HT-29 (cell line): ENCODE data around the gene AGTR2. TPM values are rescaled to one million over a fixed set of nuclear protein-coding genes. Genes with fewer than 3 reads are reported as not detected.
"Not testable (repeated sequence)": the region's sequence is repeated elsewhere in the genome, so short reads cannot be mapped to it uniquely, and the experiment has no call there.

Source experiments
- DNase-seq: peaks from one replicate; pipeline ENCODE4 v3.0.0-alpha.2; 2015; ENCODE audit warnings: low spot score
- total RNA-seq: library from RNA; depleted of rRNA; stranded (reverse); fragments of >200 nt; shearing (Covaris generic); gene quantifications from 2 replicates; pipeline ENCODE4 v1.2.3, GENCODE V29; 2014; rRNA removed

AGTR2 gene
- not detected in 2 replicates for total RNA-seq

- DNase-seq = no peak
Observed at GRCh38 chrX:116170511-116170910, at the start of gene AGTR2. AGTR2 (plus strand) TSS chrX:116170744; CDS start chrX:116172281, 1,537 bp downstream.

- DNase-seq = no peak
Observed at GRCh38 chrX:116135277-116135676, 35.3 kb upstream of the AGTR2 start.

- DNase-seq = not testable (repeated sequence)
Observed at GRCh38 chrX:116141270-116141669, 29.3 kb upstream of the AGTR2 start.

GRCh38 chrX:116142976-116143375 lies 27.6 kb upstream of the AGTR2 start:
- DNase-seq = no peak

GRCh38 chrX:116172976-116173375 lies 2.4 kb downstream of the AGTR2 start:
- DNase-seq = no peak

GRCh38 chrX:116181300-116181699 lies 10.8 kb downstream of the AGTR2 start:
- no peak for DNase-seq

- DNase-seq = no peak
Observed at GRCh38 chrX:116185163-116185562, 14.6 kb downstream of the AGTR2 start.

GRCh38 chrX:116194649-116195048 lies 24.1 kb downstream of the AGTR2 start:
- no peak for DNase-seq

GRCh38 chrX:116198235-116198634 lies 27.7 kb downstream of the AGTR2 start:
- DNase-seq = no peak

- peak; percentile 30 for DNase-seq
Observed at GRCh38 chrX:116198810-116199209, 28.3 kb downstream of the AGTR2 start.

GRCh38 chrX:116204932-116205331 lies 34.4 kb downstream of the AGTR2 start:
- peak; percentile 50 for DNase-seq

- DNase-seq = no peak
Observed at GRCh38 chrX:116213262-116213661, 42.7 kb downstream of the AGTR2 start.

- DNase-seq = not testable (repeated sequence)
Observed at GRCh38 chrX:116217080-116217479, 46.5 kb downstream of the AGTR2 start.
